Measurements from ENCODE around the gene ESYT2. TPM values are rescaled to one million over a fixed set of nuclear protein-coding genes. Genes with fewer than 3 reads are reported as not detected.

Gene ESYT2
- total and polyA plus RNA-seq, 2 experiments from 2014 or later: 33.4 to 59.6 TPM

DNA sequence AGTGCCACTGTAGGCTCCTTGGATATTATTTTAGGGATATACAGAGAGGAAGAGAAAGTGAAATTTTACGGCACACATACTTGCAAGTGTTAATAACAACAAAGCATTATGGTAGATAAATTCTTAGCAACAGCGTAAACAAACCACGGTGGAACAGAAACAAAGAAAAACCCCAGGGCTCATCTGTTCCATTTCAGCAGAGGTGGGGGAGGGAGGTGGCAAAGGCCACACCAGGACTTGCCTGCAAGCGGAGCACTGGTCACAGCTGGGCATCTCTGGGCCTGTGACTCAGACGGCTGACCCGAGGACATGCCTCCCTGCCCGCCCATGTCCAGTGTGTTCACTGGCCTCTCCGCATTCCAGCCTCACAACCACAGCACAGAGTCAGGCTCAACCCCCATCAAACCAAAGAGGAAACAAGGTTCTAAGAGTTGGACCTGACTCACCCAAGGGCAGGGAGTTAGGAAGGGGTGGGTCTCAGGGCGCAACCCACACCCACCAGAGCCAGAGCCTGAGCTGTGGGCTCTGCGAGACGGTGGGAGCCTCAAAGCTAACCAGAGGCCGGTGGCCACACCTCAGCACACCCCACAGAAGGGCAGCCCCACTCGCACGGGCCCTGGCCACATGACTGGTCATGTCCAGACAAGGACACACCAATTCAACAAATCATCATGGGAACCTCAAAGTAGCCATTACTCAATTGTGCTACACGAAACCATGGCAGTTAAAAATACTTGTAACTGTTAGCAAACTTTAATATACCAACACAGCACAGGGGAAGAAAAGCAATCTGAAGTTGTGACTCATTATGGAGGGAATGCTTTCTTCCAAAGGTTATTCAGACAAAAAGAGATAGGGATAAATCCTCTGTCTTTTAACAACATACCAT, 10.7 kb downstream of the ESYT2 start:
- Histone ChIP-seq H2AFZ (no peak overlapping the region), H3K4me1 (ENCODE audit: insufficient read depth) (peaks cover 55% of the 10 kb centered on the region), H3K9me3 (ENCODE audit: low read depth) (no peaks in the 10 kb centered on the region), H3K27ac (peak overlapping the region; percentile 98), H4K20me1 (ENCODE audit: insufficient read depth, poor library complexity, severe bottlenecking) (no peaks in the 10 kb centered on the region), H3K4me2 (peak overlapping the region; percentile 69), H3K27me3 (no peaks in the 10 kb centered on the region), H3K9me2 (replicated peaks; ENCODE audit: insufficient read depth) (no peaks in the 10 kb centered on the region), H3K36me3 (replicated peaks; ENCODE audit: insufficient read depth, low read depth) (no peaks in the 10 kb centered on the region), H3K79me2 (peaks cover 85% of the 10 kb centered on the region), H3K4me3 (no peak overlapping the region)
- peak; percentile 90 for DNase-seq (ENCODE audit: low spot score)
- WGBS (ENCODE audit: low lambda C conversion rate, missing lambda C conversion rate): 18% methylated on average over 15 of the region's 15 CpGs
- TF ChIP-seq, protein P1, sequence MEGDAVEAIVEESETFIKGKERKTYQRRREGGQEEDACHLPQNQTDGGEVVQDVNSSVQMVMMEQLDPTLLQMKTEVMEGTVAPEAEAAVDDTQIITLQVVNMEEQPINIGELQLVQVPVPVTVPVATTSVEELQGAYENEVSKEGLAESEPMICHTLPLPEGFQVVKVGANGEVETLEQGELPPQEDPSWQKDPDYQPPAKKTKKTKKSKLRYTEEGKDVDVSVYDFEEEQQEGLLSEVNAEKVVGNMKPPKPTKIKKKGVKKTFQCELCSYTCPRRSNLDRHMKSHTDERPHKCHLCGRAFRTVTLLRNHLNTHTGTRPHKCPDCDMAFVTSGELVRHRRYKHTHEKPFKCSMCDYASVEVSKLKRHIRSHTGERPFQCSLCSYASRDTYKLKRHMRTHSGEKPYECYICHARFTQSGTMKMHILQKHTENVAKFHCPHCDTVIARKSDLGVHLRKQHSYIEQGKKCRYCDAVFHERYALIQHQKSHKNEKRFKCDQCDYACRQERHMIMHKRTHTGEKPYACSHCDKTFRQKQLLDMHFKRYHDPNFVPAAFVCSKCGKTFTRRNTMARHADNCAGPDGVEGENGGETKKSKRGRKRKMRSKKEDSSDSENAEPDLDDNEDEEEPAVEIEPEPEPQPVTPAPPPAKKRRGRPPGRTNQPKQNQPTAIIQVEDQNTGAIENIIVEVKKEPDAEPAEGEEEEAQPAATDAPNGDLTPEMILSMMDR (IDR thresholded peaks at IDR 0.05; ENCODE audit: poor library complexity): no peak
- TF ChIP-seq EZH2 (IDR thresholded peaks at IDR 0.05; ENCODE audit: borderline replicate concordance) (no peak), EZH2phosphoT487 (IDR thresholded peaks at IDR 0.05; ENCODE audit: low read depth, severe bottlenecking, unreplicated experiment) (no peak)

DNA sequence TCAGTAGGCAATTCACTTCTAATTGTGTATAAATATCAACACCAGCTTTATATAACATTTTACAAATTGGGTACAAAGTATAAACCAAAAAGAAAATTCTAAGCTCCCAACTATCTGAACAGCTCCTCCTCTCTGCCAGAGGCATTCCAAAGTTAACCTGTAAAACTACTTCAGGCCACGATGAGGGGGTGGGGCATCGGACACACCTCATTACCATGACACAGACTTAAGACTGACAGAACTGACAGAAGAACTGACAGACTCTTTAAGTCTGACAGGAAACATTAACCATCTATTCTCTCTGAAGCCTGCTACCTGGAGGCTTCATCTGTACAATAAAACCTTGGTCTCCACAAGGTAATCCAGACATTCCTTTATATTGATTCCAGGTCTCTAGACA, 12.3 kb downstream of the ESYT2 start:
- Histone ChIP-seq H3K4me1 (ENCODE audit: insufficient read depth) (peaks cover 59% of the 10 kb centered on the region), H3K79me2 (peaks cover 86% of the 10 kb centered on the region), H3K9me3 (ENCODE audit: low read depth) (no peaks in the 10 kb centered on the region), H3K4me2 (peak overlapping the region; percentile 69), H3K27me3 (no peaks in the 10 kb centered on the region), H3K36me3 (replicated peaks; ENCODE audit: insufficient read depth, low read depth) (no peaks in the 10 kb centered on the region), H4K20me1 (ENCODE audit: insufficient read depth, poor library complexity, severe bottlenecking) (no peaks in the 10 kb centered on the region), H3K27ac (peak overlapping the region; percentile 98), H3K9me2 (replicated peaks; ENCODE audit: insufficient read depth) (no peaks in the 10 kb centered on the region), H2AFZ (no peak overlapping the region), H3K4me3 (no peak overlapping the region)
- 46% methylated on average over 2 of the region's 2 CpGs for whole genome bisulfite sequencing (ENCODE audit: low lambda C conversion rate, missing lambda C conversion rate)
- TF ChIP-seq EZH2 (IDR thresholded peaks at IDR 0.05; ENCODE audit: borderline replicate concordance) (no peak), EZH2phosphoT487 (IDR thresholded peaks at IDR 0.05; ENCODE audit: low read depth, severe bottlenecking, unreplicated experiment) (no peak)
- TF ChIP-seq, protein P1 (IDR thresholded peaks at IDR 0.05; ENCODE audit: poor library complexity): no peak
- peak; percentile 50 for DNase-seq (ENCODE audit: low spot score)

DNA sequence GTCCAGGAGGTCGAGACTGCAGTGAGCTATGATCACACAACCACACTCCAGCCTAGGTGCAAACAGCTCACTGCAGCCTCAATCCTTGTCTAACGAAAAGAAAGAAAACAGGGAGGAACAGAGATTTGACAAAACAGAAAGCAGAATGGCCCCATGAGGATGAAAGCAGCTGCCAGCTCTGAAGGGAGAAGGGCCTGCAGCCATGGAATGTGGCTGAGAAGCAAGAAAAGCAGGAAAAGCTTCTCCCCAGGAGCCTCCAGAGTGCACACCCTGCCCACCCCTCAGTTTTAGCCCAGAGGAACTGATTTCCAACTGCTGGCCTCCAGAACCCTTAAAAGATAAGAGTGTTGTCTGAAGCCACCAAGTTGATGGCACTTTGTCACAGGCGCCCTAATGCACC, 13.0 kb downstream of the ESYT2 start:
- Histone ChIP-seq H3K4me1 (ENCODE audit: insufficient read depth) (peaks cover 60% of the 10 kb centered on the region), H3K4me3 (no peak overlapping the region), H3K4me2 (peak overlapping the region; percentile 69)

More for the DNA sequence above, 13.0 kb downstream of the ESYT2 start:
- no peaks in the 10 kb centered on the region for H3K27me3 ChIP-seq
- H3K9me2 ChIP-seq (replicated peaks; ENCODE audit: insufficient read depth): no peaks in the 10 kb centered on the region
- peaks cover 84% of the 10 kb centered on the region for H3K79me2 ChIP-seq
- no peak overlapping the region for H2AFZ ChIP-seq
- 78% methylated on average over 3 of the region's 3 CpGs for WGBS (ENCODE audit: low lambda C conversion rate, missing lambda C conversion rate)
- peak; percentile 19 for DNase-seq (ENCODE audit: low spot score)
- H3K36me3 ChIP-seq (replicated peaks; ENCODE audit: insufficient read depth, low read depth): no peaks in the 10 kb centered on the region
- H3K9me3 ChIP-seq (ENCODE audit: low read depth): no peaks in the 10 kb centered on the region
- TF ChIP-seq, protein P1 (IDR thresholded peaks at IDR 0.05; ENCODE audit: poor library complexity): no peak
- TF ChIP-seq EZH2phosphoT487 (IDR thresholded peaks at IDR 0.05; ENCODE audit: low read depth, severe bottlenecking, unreplicated experiment) (no peak), EZH2 (IDR thresholded peaks at IDR 0.05; ENCODE audit: borderline replicate concordance) (no peak)
- H4K20me1 ChIP-seq (ENCODE audit: insufficient read depth, poor library complexity, severe bottlenecking): no peaks in the 10 kb centered on the region
- peak overlapping the region; percentile 98 for H3K27ac ChIP-seq

Data from hepatocyte (in vitro differentiated cells).